Astrocyte (in vitro differentiated cells and primary cell): ENCODE results near the gene SPATA31D3.

Source experiments
- CTCF ChIP-seq: IDR thresholded peaks from 2 replicates; pipeline ENCODE4 v1.5.1; 2011; ENCODE audit warnings: low read depth, mild to moderate bottlenecking, inconsistent platforms, low read length, moderate library complexity; ENCODE audit not compliant: insufficient read depth
- EZH2 ChIP-seq: IDR thresholded peaks from 2 replicates; pipeline ENCODE4 v1.6.1; 2012; ENCODE audit warnings: mild to moderate bottlenecking, low read length, inconsistent platforms; ENCODE audit not compliant: insufficient read depth

GRCh38 chr9:81981883-81982282 lies 38.6 kb downstream of the SPATA31D3 start:
- no peak for TF ChIP-seq CTCF
- no peak for TF ChIP-seq EZH2
